RWPE1 (cell line): ENCODE measurements around the gene DSTN.
A peak's percentile ranks its signal among the peaks of the same experiment; 100 is the strongest.

Source experiments
- CTCF ChIA-PET: fragments of 350-600 bp; sonication (Branson Sonifier 250); formaldehyde crosslinking; extraction: SDS; loops from one replicate; lab custom pipeline; 2021; lab: Yijun Ruan, JAX
- POLR2A ChIA-PET: fragments of 400-600 bp; formaldehyde crosslinking; extraction: SDS; loops from one replicate; lab custom pipeline; 2020; ENCODE audit warnings: antibody characterized with exemption; ENCODE audit not compliant: low non-redundant PET; lab: Yijun Ruan, JAX
- DNase-seq: peaks from one replicate; pipeline ENCODE4 v3.0.0; 2012; ENCODE audit warnings: low spot score
- H3K27ac ChIP-seq: fragments of 450-650 bp; 2 replicates; pipeline ENCODE4 v1.5.1; 2017
- CTCF ChIP-seq: fragments of 450-650 bp; conservative IDR thresholded peaks from 2 replicates; pipeline ENCODE4 v1.5.1; 2017; ENCODE audit warnings: low read depth, mild to moderate bottlenecking

Gene DSTN

GRCh38 chr20:17569616-17570346 lies at the start of gene DSTN:
Gene DSTN, plus strand, starts transcription at chr20:17570075. Its CDS starts 134 bp downstream, at chr20:17570209.
- peak; percentile 97 for DNase-seq
- H3K27ac ChIP-seq = peak within 1 kb of the TSS; percentile 99
- TF ChIP-seq CTCF = no peak
- ChIA-PET POLR2A (interaction anchor here (0.6 to 1.0 kb wide), 5 partner anchors 10 to 112 kb away, joined by 3 to 4 read pairs (median 3); partner anchors contain the start of gene RRBP1), CTCF (interaction anchor here (0.6 to 3.0 kb wide), 2 partner anchors 25 to 33 kb away, joined by 3 to 12 read pairs; no protein-coding TSS in a partner anchor)

- ChIA-PET CTCF (no interaction called here), POLR2A (no interaction called here)
- H3K27ac ChIP-seq = no peak overlapping the region
- no peak for TF ChIP-seq CTCF
- no peak for DNase-seq
Observed at GRCh38 chr20:17520583-17520982, 49.3 kb upstream of the DSTN start.

GRCh38 chr20:17522528-17522927 lies 47.3 kb upstream of the DSTN start:
- POLR2A ChIA-PET = no interaction called here
- no peak overlapping the region for H3K27ac ChIP-seq
- CTCF ChIA-PET = no interaction called here
- TF ChIP-seq CTCF = no peak
- DNase-seq = no peak

GRCh38 chr20:17523326-17523725 lies 46.5 kb upstream of the DSTN start:
- H3K27ac ChIP-seq = no peak overlapping the region
- TF ChIP-seq CTCF = no peak
- DNase-seq = no peak
- ChIA-PET POLR2A (no interaction called here), CTCF (interaction anchor here (0.5 kb wide), 1 partner anchor 33 kb away, joined by 3 read pairs; no protein-coding TSS in a partner anchor)

- no peak for TF ChIP-seq CTCF
- no peak for DNase-seq
- H3K27ac ChIP-seq = no peak overlapping the region
- ChIA-PET CTCF (no interaction called here), POLR2A (no interaction called here)
Observed at GRCh38 chr20:17524560-17524959, 45.3 kb upstream of the DSTN start.

- no peak for TF ChIP-seq CTCF
- ChIA-PET POLR2A (no interaction called here), CTCF (no interaction called here)
- H3K27ac ChIP-seq = no peak overlapping the region
- no peak for DNase-seq
Observed at GRCh38 chr20:17525132-17525531, 44.7 kb upstream of the DSTN start.
